Trophoblast cell (in vitro differentiated cells and primary cell): Measurements from ENCODE around the gene HOXB3.

Experiments
- DNase-seq, 2 donors: peaks; one replicate each; pipeline ENCODE4 v3.0.0-alpha.2; 2016
- H2AFZ ChIP-seq: 2 replicates; pipeline ENCODE4 v1.6.1; 2013; ENCODE audit warnings: low read length, moderate library complexity, mild to moderate bottlenecking; ENCODE audit not compliant: insufficient read depth, poor library complexity
- H2AK5ac ChIP-seq: 2 replicates; pipeline ENCODE4 v1.6.1; 2013; ENCODE audit warnings: mild to moderate bottlenecking, low read length
- H2BK120ac ChIP-seq: 2 replicates; pipeline ENCODE4 v1.6.1; 2013; ENCODE audit warnings: low read length, mild to moderate bottlenecking, moderate library complexity; ENCODE audit not compliant: insufficient read depth, poor library complexity
- H2BK12ac ChIP-seq: 2 replicates; pipeline ENCODE4 v1.6.1; 2013; ENCODE audit warnings: mild to moderate bottlenecking, low read length, moderate library complexity
- H2BK5ac ChIP-seq: 2 replicates; pipeline ENCODE4 v1.6.1; 2013; ENCODE audit warnings: low read length, low read depth, moderate library complexity, mild to moderate bottlenecking; ENCODE audit not compliant: poor library complexity
- H3K14ac ChIP-seq: 2 replicates; pipeline ENCODE4 v1.6.1; 2013; ENCODE audit warnings: mild to moderate bottlenecking, low read length
- H3K18ac ChIP-seq: 2 replicates; pipeline ENCODE4 v1.6.1; 2013; ENCODE audit warnings: mild to moderate bottlenecking, low read length
- H3K23ac ChIP-seq: 2 replicates; pipeline ENCODE4 v1.6.1; 2013; ENCODE audit warnings: low read length
- H3K27ac ChIP-seq: 2 replicates; pipeline ENCODE4 v1.5.1; 2013; ENCODE audit warnings: low read depth, mild to moderate bottlenecking, inconsistent platforms, low read length, moderate library complexity
- H3K27me3 ChIP-seq: 2 replicates; pipeline ENCODE4 v1.6.1; 2013; ENCODE audit warnings: inconsistent platforms, mild to moderate bottlenecking, low read length, moderate library complexity; ENCODE audit not compliant: insufficient read depth
- H3K36me3 ChIP-seq, 2 experiments: 1 replicate in 1 of 2; 2 replicates in 1 of 2; pipeline ENCODE4 v1.6.1; 2013; ENCODE audit warnings: low read length in 2 of 2, mild to moderate bottlenecking in 2 of 2, moderate library complexity in 1 of 2; ENCODE audit not compliant: insufficient read depth in 2 of 2, control insufficient read depth in 1 of 2
- H3K4ac ChIP-seq: 2 replicates; pipeline ENCODE4 v1.6.1; 2013; ENCODE audit warnings: low read depth, mild to moderate bottlenecking, low read length, moderate library complexity
- H3K4me1 ChIP-seq, 2 experiments: 1 replicate in 1 of 2; 2 replicates in 1 of 2; pipeline ENCODE4 v1.6.1; 2013; ENCODE audit warnings: low read length in 2 of 2, mild to moderate bottlenecking in 2 of 2, moderate library complexity in 1 of 2; ENCODE audit not compliant: insufficient read depth in 2 of 2, control insufficient read depth in 1 of 2
- H3K4me2 ChIP-seq: 2 replicates; pipeline ENCODE4 v1.6.1; 2013; ENCODE audit warnings: inconsistent platforms, mild to moderate bottlenecking, low read length, moderate library complexity
- H3K4me3 ChIP-seq: 2 replicates; pipeline ENCODE4 v1.5.1; 2013; ENCODE audit warnings: mild to moderate bottlenecking, low read depth, low read length, inconsistent platforms
- H3K79me1 ChIP-seq: one replicate; pipeline ENCODE4 v1.6.1; 2013; ENCODE audit warnings: low read length
- H3K79me2 ChIP-seq: 2 replicates; pipeline ENCODE4 v1.6.1; 2013; ENCODE audit warnings: low read length, mild to moderate bottlenecking; ENCODE audit not compliant: control insufficient read depth, insufficient read depth, poor library complexity
- H3K9ac ChIP-seq: 2 replicates; pipeline ENCODE4 v1.6.1; 2013; ENCODE audit warnings: mild to moderate bottlenecking, low read length
- H3K9me3 ChIP-seq: 2 replicates; pipeline ENCODE4 v1.6.1; 2013; ENCODE audit warnings: low read depth, mild to moderate bottlenecking, control low read depth, inconsistent platforms, low read length; ENCODE audit not compliant: insufficient read depth
- H4K12ac ChIP-seq: 2 replicates; pipeline ENCODE4 v1.6.1; 2013; ENCODE audit warnings: low read depth, mild to moderate bottlenecking, low read length, moderate library complexity
- H4K8ac ChIP-seq: 2 replicates; pipeline ENCODE4 v1.6.1; 2013; ENCODE audit warnings: low read depth, mild to moderate bottlenecking, low read length, moderate library complexity
- H4K91ac ChIP-seq: one replicate; pipeline ENCODE4 v1.6.1; 2013; ENCODE audit warnings: low read depth, mild to moderate bottlenecking, low read length, moderate library complexity
- WGBS: extraction: QIAGEN DNeasy Blood & Tissue Kit; methylation state at CpG from one replicate; pipeline ENCODE4 v1.1.7; 2013; ENCODE audit warnings: missing lambda C conversion rate; ENCODE audit not compliant: insufficient read length, insufficient coverage; ENCODE audit errors: extremely low coverage; 5-methylcytosine and 5-hydroxymethylcytosine counted together

Gene HOXB3

GRCh38 chr17:48597778-48598631 lies 8.0 kb upstream of the HOXB3 start:
- peak overlapping the region; percentile 24 for H2BK5ac ChIP-seq
- WGBS = no CpG with 5 or more reads among the region's 68 CpGs
- H4K8ac ChIP-seq = peak overlapping the region; percentile 75
- H3K27ac ChIP-seq = peak overlapping the region; percentile 35
- H2BK120ac ChIP-seq = peak overlapping the region; percentile 29
- H3K4me2 ChIP-seq = peak overlapping the region; percentile 84
- H3K4me3 ChIP-seq = peak overlapping the region; percentile 70
- H2AK5ac ChIP-seq = no peak overlapping the region
- H4K91ac ChIP-seq = peak overlapping the region; percentile 84
- no peak overlapping the region for H2BK12ac ChIP-seq
- peak overlapping the region; percentile 19 for H3K14ac ChIP-seq
- H2AFZ ChIP-seq = peak overlapping the region; percentile 49
- no peaks in the 10 kb centered on the region for H3K9me3 ChIP-seq
- peaks cover 10% of the 10 kb centered on the region for H3K27me3 ChIP-seq
- peak overlapping the region; percentile 50 for H3K18ac ChIP-seq
- H3K23ac ChIP-seq = no peak overlapping the region
- DNase-seq = peak; percentile 16 to 55
- H3K4ac ChIP-seq = peak overlapping the region; percentile 31
- no peak overlapping the region for H4K12ac ChIP-seq
- peaks cover 11% of the 10 kb centered on the region for H3K79me2 ChIP-seq
- peaks cover 31% of the 10 kb centered on the region for H3K79me1 ChIP-seq
- peaks cover 3 to 10% of the 10 kb centered on the region in 2 experiments for H3K36me3 ChIP-seq
- peaks cover 36 to 52% of the 10 kb centered on the region in 2 experiments for H3K4me1 ChIP-seq
- H3K9ac ChIP-seq = peak overlapping the region; percentile 62

GRCh38 chr17:48597528-48597777 lies 7.4 kb upstream of the HOXB3 start:
- Histone ChIP-seq H4K12ac (peak overlapping the region; percentile 3), H2BK120ac (peak overlapping the region; percentile 29), H3K9me3 (no peaks in the 10 kb centered on the region), H3K79me2 (peaks cover 11% of the 10 kb centered on the region), H4K8ac (peak overlapping the region; percentile 75), H2AFZ (peak overlapping the region; percentile 49), H3K14ac (peak overlapping the region; percentile 19), H3K9ac (peak overlapping the region; percentile 62), H3K4me2 (peak overlapping the region; percentile 84), H2BK5ac (peak overlapping the region; percentile 28), H3K4ac (peak overlapping the region; percentile 31), H3K79me1 (peaks cover 32% of the 10 kb centered on the region), H3K27me3 (peaks cover 10% of the 10 kb centered on the region), H3K36me3 (peaks cover 3 to 10% of the 10 kb centered on the region in 2 experiments), H2BK12ac (no peak overlapping the region), H2AK5ac (no peak overlapping the region), H3K27ac (peak overlapping the region; percentile 35), H3K23ac (no peak overlapping the region), H3K4me1 (peaks cover 34 to 53% of the 10 kb centered on the region in 2 experiments), H3K4me3 (peak overlapping the region; percentile 70), H4K91ac (peak overlapping the region; percentile 84), H3K18ac (peak overlapping the region; percentile 50)
- WGBS = no CpG with 5 or more reads among the region's 16 CpGs
- no peak for DNase-seq

DNA sequence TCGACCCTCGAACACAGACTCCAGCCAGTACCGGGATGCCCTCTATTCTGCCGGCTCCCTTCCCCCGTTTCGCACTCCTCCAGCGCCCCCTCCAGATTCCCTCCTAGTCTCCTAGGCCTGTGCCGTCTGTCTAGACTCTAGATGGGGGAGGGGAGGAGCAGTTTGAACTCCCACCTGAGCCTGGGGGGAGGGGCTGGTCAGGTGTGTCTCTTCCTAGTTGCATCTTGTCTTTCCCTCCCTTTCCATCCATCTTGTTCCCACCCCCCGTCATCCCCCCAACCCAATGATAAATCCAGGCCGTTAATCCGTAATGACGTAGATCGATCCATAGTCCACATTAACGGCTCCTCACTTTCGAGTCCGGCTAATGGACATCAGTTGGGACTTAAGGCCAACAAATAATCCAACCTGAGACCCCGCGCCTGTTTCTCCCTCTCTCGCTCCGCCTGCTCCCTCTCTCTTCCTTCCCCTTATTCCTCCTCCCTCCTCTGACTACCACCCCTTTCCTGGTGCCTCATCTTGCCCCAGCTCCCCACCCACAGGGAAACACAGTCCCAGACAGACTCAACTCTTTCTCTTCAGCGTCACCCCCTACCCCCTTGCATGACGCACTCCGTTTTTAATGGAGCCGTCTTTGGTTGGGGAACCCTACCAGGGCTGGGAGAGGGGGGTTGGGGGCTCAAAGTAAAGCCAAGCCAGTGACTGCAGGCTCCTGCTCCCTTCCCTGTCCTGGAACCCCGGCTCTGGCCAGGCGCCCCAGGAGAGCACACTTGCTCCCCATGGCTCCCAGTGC lies 6.9 kb upstream of the HOXB3 start:
- Histone ChIP-seq H4K8ac (peak overlapping the region; percentile 75), H3K4me2 (peak overlapping the region; percentile 84), H3K14ac (peak overlapping the region; percentile 19), H3K9me3 (no peaks in the 10 kb centered on the region), H3K27me3 (peaks cover 9% of the 10 kb centered on the region), H4K12ac (peak overlapping the region; percentile 3), H3K36me3 (peaks cover 3 to 10% of the 10 kb centered on the region in 2 experiments), H4K91ac (peak overlapping the region; percentile 84), H2BK12ac (peak overlapping the region; percentile 9), H3K9ac (peak overlapping the region; percentile 18), H2BK5ac (peak overlapping the region; percentile 28), H3K23ac (no peak overlapping the region), H3K4me3 (peak overlapping the region; percentile 70), H3K4ac (peak overlapping the region; percentile 31), H2AK5ac (no peak overlapping the region), H2BK120ac (peak overlapping the region; percentile 2), H3K4me1 (peaks cover 34 to 53% of the 10 kb centered on the region in 2 experiments), H3K79me1 (peaks cover 32% of the 10 kb centered on the region), H2AFZ (peak overlapping the region; percentile 49), H3K18ac (peak overlapping the region; percentile 50), H3K79me2 (peaks cover 11% of the 10 kb centered on the region), H3K27ac (peak overlapping the region; percentile 35)
- no CpG with 5 or more reads among the region's 26 CpGs for WGBS
- no peak for DNase-seq

DNA sequence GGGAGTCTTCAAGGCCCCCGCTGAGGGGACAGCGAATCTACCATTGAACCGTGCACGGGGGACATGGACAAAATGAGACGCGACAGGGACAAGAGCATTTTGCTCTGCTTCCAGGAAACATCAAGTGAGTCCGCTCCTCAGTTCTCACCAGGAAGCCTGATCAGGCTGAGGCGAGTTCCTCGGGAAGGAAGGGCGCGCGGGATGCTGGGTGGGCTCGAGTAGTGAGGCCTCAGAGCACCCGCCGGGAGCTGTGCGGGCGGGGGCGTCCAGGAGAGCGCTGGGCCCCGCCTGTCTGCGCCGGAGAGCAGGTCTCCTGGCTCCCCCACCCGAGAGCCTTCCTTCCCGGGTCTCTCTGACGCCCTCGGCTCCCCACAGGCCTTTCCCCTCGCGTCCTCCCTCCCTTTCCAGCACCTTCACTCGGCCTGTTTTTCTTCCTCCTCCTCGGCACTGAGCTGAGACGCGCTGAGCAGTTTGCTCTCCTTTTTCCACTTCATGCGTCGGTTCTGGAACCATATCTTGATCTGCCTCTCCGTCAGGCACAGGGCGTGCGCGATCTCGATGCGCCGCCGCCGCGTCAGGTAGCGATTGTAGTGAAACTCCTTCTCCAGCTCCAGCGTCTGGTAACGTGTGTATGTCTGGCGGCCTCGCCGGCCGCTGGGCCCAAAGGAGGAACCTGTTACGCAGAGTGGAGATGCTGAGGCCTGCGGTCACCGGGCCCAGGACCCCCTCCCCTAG lies 6.1 kb upstream of the HOXB3 start:
- DNase-seq = no peak
- Histone ChIP-seq H3K27me3 (peaks cover 3% of the 10 kb centered on the region), H3K9ac (peak overlapping the region; percentile 0), H3K14ac (peak overlapping the region; percentile 62), H3K36me3 (peaks cover 3 to 10% of the 10 kb centered on the region in 2 experiments), H3K9me3 (no peaks in the 10 kb centered on the region), H3K18ac (peak overlapping the region; percentile 8), H3K4me3 (peak overlapping the region; percentile 70), H3K4ac (peak overlapping the region; percentile 21), H2BK12ac (peak overlapping the region; percentile 6), H3K27ac (no peak overlapping the region), H4K8ac (peak overlapping the region; percentile 31), H2AK5ac (peak overlapping the region; percentile 36), H2AFZ (no peak overlapping the region), H3K4me2 (peak overlapping the region; percentile 84), H2BK120ac (peak overlapping the region; percentile 54), H3K23ac (no peak overlapping the region), H2BK5ac (no peak overlapping the region), H3K79me2 (peaks cover 11% of the 10 kb centered on the region), H3K79me1 (peaks cover 30% of the 10 kb centered on the region), H3K4me1 (peaks cover 28 to 47% of the 10 kb centered on the region in 2 experiments), H4K12ac (peak overlapping the region; percentile 9), H4K91ac (peak overlapping the region; percentile 52)
- no CpG with 5 or more reads among the region's 54 CpGs for WGBS
